ENCODE measurements around the gene STARD9.
"Not testable (repeated sequence)": the region's sequence is repeated elsewhere in the genome, so short reads cannot be mapped to it uniquely, and the experiment has no call there.

The STARD9 gene

DNA sequence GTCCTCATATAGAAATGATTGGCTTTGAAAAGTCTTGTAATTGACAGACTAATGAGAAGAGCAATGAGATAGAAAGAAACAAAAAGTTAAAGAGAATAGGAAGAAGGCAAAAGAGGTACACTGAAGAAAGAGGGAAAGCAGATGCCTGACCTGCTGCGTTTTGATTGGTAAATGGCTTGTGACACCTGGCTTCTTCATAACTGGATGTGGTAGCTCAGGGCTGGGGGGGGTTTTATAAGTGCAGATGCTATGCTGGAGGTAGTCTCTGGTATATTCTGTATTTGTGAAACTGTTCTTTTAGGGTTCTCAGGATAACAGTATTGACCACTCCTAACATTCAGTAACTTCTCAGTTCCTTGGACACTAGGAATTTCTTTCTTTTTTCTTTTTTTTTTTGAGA lies 1.4 kb downstream of the STARD9 start:
- peak overlapping the region; percentile 97 for H3K4me3 Mint-ChIP-seq
- no peaks in the 10 kb centered on the region for H3K9me3 Mint-ChIP-seq
- H3K27ac Mint-ChIP-seq, result no peak overlapping the region
- peaks cover 0 to 2% of the 10 kb centered on the region in 2 donors for H3K36me3 Mint-ChIP-seq
- DNase-seq (no peak), ATAC-seq (replicated peaks) (no peak)
- H3K4me1 Mint-ChIP-seq, result peaks cover 31 to 45% of the 10 kb centered on the region in 2 donors
- peaks cover 5 to 7% of the 10 kb centered on the region in 2 donors for H3K27me3 Mint-ChIP-seq

GRCh38 chr15:42577514-42578031 lies 2.2 kb downstream of the STARD9 start:
- peaks cover 5 to 7% of the 10 kb centered on the region in 2 donors for H3K27me3 Mint-ChIP-seq
- no peak for DNase-seq
- no peak for ATAC-seq (replicated peaks)
- H3K4me1 Mint-ChIP-seq, result peaks cover 31 to 52% of the 10 kb centered on the region in 2 donors
- no peak overlapping the region for H3K4me3 Mint-ChIP-seq
- H3K36me3 Mint-ChIP-seq, result peaks cover 0 to 2% of the 10 kb centered on the region in 2 donors
- H3K27ac Mint-ChIP-seq, result no peak overlapping the region
- no peaks in the 10 kb centered on the region for H3K9me3 Mint-ChIP-seq

DNA sequence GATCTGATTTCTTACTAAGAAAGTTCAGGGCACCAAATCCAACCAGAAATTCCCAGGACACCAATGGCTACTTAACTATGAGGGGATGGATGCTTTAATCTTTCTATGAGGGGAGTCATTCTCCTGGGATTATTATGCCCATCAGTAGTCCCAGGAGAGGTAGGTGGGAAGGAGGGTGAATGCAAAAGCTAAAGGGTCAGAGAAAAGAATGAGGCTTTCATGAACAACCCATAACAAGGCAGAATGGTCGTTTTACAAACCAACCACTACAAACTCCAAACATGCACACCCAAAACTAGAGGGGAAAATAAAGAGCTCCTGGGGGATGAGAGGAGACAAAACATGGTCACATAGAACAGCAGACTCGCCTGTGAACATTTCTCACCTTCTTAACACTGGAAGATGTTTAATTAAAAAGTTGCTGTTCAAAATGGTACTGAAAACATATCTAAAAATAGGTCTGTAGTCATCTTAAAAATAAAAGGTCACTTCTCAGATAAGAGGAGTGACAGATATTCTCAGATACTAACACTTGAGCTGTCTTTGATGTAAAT lies 3.7 kb downstream of the STARD9 start:
- H3K9me3 Mint-ChIP-seq, result no peaks in the 10 kb centered on the region
- H3K27me3 Mint-ChIP-seq, result peaks cover 5 to 7% of the 10 kb centered on the region in 2 donors
- H3K4me1 Mint-ChIP-seq, result peaks cover 31 to 55% of the 10 kb centered on the region in 2 donors
- peaks cover 0 to 2% of the 10 kb centered on the region in 2 donors for H3K36me3 Mint-ChIP-seq
- DNase-seq, result no peak
- H3K4me3 Mint-ChIP-seq, result no peak overlapping the region
- ATAC-seq (replicated peaks), result no peak
- H3K27ac Mint-ChIP-seq, result no peak overlapping the region

- DNase-seq (peak; percentile 60), ATAC-seq (replicated peaks) (peak; percentile 98 to 99)
- H3K27ac Mint-ChIP-seq, result peak overlapping the region; percentile 31
- peaks cover 0 to 4% of the 10 kb centered on the region in 2 donors for H3K36me3 Mint-ChIP-seq
- H3K27me3 Mint-ChIP-seq, result peaks cover 4 to 7% of the 10 kb centered on the region in 2 donors
- H3K9me3 Mint-ChIP-seq, result no peaks in the 10 kb centered on the region
- peaks cover 26 to 51% of the 10 kb centered on the region in 2 donors for H3K4me1 Mint-ChIP-seq
- peak overlapping the region; percentile 81 to 88 for H3K4me3 Mint-ChIP-seq
Observed at GRCh38 chr15:42581272-42581730, 5.9 kb downstream of the STARD9 start.

GRCh38 chr15:42582569-42583375 lies 7.4 kb downstream of the STARD9 start:
- Mint-ChIP-seq H3K4me1 (peaks cover 22 to 45% of the 10 kb centered on the region in 2 donors), H3K9me3 (no peaks in the 10 kb centered on the region), H3K27me3 (peaks cover 0 to 7% of the 10 kb centered on the region in 2 donors), H3K27ac (no peak overlapping the region), H3K36me3 (peaks cover 0 to 4% of the 10 kb centered on the region in 2 donors), H3K4me3 (no peak overlapping the region)
- ATAC-seq (replicated peaks) (no peak), DNase-seq (no peak)

DNA sequence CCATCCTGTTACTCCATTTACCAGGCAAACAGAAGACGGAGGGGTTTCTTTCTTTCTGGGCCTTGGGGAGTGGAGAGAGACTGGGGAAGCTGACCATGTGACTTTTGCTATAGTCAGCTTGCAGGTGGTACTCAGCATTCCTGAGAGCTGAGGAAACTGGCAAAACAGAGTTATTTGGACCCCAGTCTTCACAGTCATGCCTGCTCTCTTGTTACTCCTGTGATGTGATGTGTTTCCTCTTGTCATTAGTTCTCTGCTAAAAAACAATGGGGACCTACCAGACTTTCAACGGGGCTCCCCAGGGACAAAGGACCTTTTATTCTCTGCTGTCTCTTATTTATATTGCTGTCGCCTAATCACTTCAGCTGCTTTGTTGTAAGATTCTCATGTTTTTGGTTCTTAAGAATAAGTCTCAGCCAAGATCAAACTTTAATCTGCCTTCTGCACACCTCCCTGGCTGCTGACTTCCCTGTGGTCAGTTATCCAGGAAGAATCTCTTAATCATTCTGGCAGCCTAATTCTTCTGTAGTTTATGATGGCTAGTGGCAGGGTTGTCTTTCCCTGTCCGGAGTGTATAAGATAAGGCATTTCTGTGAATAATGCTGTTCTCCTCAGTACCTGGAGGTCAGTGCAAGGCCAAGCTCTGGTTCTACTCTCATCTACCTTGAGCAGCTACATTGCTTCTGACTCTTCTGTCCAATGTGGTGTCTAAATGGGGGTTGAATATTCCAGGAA lies 8.8 kb downstream of the STARD9 start:
- Mint-ChIP-seq H3K4me3 (no peak overlapping the region), H3K4me1 (peaks cover 19 to 40% of the 10 kb centered on the region in 2 donors), H3K27ac (no peak overlapping the region), H3K9me3 (no peaks in the 10 kb centered on the region), H3K27me3 (peaks cover 0 to 5% of the 10 kb centered on the region in 2 donors), H3K36me3 (peaks cover 4 to 8% of the 10 kb centered on the region in 2 donors)
- ATAC-seq (replicated peaks) (no peak), DNase-seq (no peak)

DNA sequence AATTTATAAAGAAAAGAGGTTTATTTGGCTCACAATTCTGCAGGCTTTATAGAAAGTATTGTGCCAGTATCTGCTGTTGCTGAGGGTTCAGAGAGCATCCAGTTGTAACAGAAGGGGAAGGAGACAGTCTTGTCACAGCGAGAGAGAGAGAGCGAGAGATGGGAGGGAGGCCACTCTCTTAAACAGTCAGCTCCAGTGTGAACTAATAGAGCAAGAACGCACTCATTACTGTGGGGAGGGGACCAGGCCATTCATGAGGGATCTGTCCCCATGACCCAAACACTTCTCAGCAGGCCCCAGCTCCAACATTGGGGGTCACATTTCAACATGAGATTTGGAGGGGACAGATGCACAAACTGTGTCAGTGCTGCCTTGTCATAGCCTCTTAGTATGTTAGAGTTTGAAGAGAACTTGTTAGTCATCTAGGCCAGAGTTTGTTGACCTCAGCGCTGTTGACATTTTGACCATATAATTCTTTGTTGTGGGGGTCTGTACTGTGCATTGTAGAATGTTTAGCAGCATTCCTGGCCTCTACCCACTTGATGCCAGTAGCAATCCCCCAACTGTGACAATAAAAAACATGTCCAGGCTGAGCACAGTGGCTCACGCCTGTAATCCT lies 15.3 kb downstream of the STARD9 start:
- ATAC-seq (replicated peaks), result no peak
- H3K9me3 Mint-ChIP-seq, result no peaks in the 10 kb centered on the region
- peaks cover 11 to 12% of the 10 kb centered on the region in 2 donors for H3K36me3 Mint-ChIP-seq
- H3K4me1 Mint-ChIP-seq, result no peaks in the 10 kb centered on the region
- no peaks in the 10 kb centered on the region for H3K27me3 Mint-ChIP-seq
- no peak for DNase-seq
- H3K4me3 Mint-ChIP-seq, result no peak overlapping the region
- no peak overlapping the region for H3K27ac Mint-ChIP-seq

DNA sequence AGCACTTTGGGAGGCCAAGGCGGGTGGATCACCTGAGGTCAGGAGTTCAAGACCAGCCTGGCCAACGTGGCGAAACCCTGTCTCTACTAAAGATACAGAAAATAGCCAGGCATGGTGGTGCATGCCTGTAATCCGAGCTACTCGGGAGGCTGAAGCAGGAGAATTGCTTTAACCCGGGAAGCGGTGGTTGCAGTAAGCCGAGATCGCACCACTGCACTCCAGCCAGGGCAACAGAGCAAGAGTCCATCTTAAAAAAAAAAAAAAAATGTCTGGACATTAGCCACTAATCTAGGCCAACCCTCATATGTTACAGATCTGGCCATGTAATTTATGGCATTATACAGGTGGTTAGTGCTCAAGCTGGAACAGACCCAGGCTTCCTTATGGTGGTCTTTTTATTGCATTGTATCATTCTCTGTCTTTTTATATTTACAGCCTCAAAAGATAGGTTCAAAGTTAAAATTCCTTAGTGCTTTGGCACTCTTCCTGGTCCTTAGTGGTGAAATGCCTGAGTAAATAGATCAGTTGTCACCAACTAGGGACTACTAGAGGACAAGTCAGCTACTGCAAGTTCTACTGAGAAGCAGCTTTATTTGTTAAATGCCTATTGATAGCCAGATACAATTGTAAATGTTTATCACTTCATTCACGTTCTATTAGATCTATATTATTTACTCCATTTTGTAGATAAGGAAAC lies 16.0 kb downstream of the STARD9 start:
- H3K4me1 Mint-ChIP-seq, result no peaks in the 10 kb centered on the region
- no peak for DNase-seq

GRCh38 chr15:42592716-42593115 lies 17.3 kb downstream of the STARD9 start:
- Mint-ChIP-seq H3K4me3 (no peak overlapping the region), H3K36me3 (peaks cover 7 to 12% of the 10 kb centered on the region in 2 donors), H3K27ac (no peak overlapping the region), H3K9me3 (no peaks in the 10 kb centered on the region), H3K4me1 (no peaks in the 10 kb centered on the region), H3K27me3 (no peaks in the 10 kb centered on the region)
- ATAC-seq (replicated peaks) (no peak), DNase-seq (no peak)

More for the DNA sequence above, 16.0 kb downstream of the STARD9 start:
- Mint-ChIP-seq H3K27me3 (no peaks in the 10 kb centered on the region), H3K9me3 (no peaks in the 10 kb centered on the region), H3K4me3 (no peak overlapping the region), H3K27ac (no peak overlapping the region), H3K36me3 (peaks cover 7 to 12% of the 10 kb centered on the region in 2 donors)
- no peak for ATAC-seq (replicated peaks)

DNA sequence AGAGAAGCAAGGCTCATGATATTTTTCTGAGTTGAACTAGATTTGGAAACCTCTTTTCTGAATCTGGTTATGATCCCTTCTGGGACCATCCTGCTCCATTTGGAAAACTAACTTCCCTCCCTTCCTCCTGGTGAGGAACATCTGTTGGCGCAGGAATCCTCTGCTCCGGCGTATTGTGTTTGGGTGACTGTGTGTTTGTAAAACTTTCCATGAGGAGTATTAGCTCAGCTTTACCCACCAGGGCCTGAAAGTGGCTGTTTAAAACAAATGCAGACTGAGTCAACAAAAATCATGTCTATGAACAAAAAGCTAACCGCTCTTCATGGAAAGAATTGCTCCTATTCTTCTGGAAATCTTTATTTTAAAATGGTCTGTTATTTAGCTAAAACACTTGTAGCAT lies 17.7 kb downstream of the STARD9 start:
- H3K36me3 Mint-ChIP-seq, result peaks cover 7 to 11% of the 10 kb centered on the region in 2 donors
- no peaks in the 10 kb centered on the region for H3K4me1 Mint-ChIP-seq
- H3K4me3 Mint-ChIP-seq, result no peak overlapping the region
- DNase-seq (no peak), ATAC-seq (replicated peaks) (no peak)
- no peak overlapping the region for H3K27ac Mint-ChIP-seq
- no peaks in the 10 kb centered on the region for H3K9me3 Mint-ChIP-seq
- H3K27me3 Mint-ChIP-seq, result no peaks in the 10 kb centered on the region

DNA sequence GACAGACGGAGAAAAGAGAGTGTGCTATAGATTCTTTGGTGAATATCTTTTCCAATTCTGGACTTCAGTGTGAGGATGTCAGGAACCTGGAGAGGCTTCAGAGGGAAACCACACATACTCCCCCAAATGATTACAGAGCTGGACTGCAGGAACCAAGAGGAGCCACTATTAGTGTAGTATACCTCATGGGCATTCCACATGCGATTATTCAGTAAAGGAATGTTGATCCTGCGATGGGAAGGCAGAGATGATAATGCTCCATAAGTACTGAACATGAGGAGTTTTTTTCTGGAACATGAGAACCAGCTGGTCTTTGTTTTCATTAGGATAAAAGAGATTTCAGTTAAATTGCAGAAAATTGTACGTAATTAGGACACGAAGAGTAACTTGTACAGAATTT lies 18.7 kb downstream of the STARD9 start:
- DNase-seq (no peak), ATAC-seq (replicated peaks) (no peak)
- Mint-ChIP-seq H3K4me1 (no peaks in the 10 kb centered on the region), H3K9me3 (no peaks in the 10 kb centered on the region), H3K27ac (no peak overlapping the region), H3K36me3 (peaks cover 3 to 8% of the 10 kb centered on the region in 2 donors), H3K27me3 (no peaks in the 10 kb centered on the region), H3K4me3 (no peak overlapping the region)

DNA sequence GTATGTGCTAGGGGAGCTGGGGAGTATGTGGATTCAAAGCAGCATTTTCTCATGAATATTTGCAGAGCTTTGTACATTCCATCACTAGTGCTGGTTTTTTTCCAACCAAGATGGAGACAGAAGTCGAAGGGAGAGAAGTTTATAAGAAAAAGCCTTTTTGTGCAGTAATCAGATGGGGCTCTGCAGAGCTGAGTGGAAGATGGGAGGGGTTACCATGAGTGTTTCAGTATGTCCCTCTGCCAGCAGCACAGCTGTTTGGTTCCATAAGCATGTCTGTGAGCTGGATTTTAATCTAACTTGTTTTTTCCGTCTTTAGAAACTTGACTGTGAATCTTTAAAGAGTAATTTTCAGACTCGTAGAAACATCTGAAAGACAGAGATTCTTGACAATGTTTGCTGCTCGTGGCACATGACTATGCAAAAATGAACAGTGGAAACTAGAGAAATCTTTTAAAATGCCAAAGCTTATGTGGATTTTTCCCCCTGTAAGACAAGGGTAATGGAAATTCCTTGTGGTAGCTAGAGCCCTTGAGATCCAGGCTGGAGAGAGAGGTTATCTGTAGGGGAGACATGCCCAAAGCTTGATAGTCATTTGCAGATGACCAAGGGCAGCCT lies 20.3 kb downstream of the STARD9 start:
- no peaks in the 10 kb centered on the region for H3K9me3 Mint-ChIP-seq
- peaks cover 9% of the 10 kb centered on the region in 2 donors for H3K36me3 Mint-ChIP-seq
- no peaks in the 10 kb centered on the region for H3K27me3 Mint-ChIP-seq
- H3K4me3 Mint-ChIP-seq, result no peak overlapping the region
- DNase-seq (no peak), ATAC-seq (replicated peaks) (no peak)
- H3K27ac Mint-ChIP-seq, result no peak overlapping the region
- H3K4me1 Mint-ChIP-seq, result no peaks in the 10 kb centered on the region

GRCh38 chr15:42601316-42601715 lies 25.9 kb downstream of the STARD9 start:
- not testable (repeated sequence) for H3K27me3 Mint-ChIP-seq; H3K27ac Mint-ChIP-seq; ATAC-seq (replicated peaks); DNase-seq; H3K9me3 Mint-ChIP-seq; H3K4me3 Mint-ChIP-seq
- Mint-ChIP-seq H3K36me3 (peaks cover 4 to 20% of the 10 kb centered on the region in 2 donors), H3K4me1 (peaks cover 19 to 25% of the 10 kb centered on the region in 2 donors)

Data from stimulated activated naive B cell treated with anti-CD40 and anti-IgM and Interleukin-4, amounts not matched to agents 10 μg/mL and 1 μg/mL and 100 μg/mL, for 72 hours (primary cell).